Common myeloid progenitor, CD34-positive (primary cell): ENCODE measurements around the gene NTM.
"Not testable (repeated sequence)": the region's sequence is repeated elsewhere in the genome, so short reads cannot be mapped to it uniquely, and the experiment has no call there.

Experiments used
- CTCF ChIA-PET: fragments of 350-600 bp; sonication (Branson Sonifier 250); formaldehyde crosslinking; loops from one replicate; lab custom pipeline; 2021; ENCODE audit warnings: antibody characterized with exemption; lab: Charles Lee
- POLR2A ChIA-PET: fragments of 350-600 bp; sonication (Branson Sonifier 250); formaldehyde crosslinking; loops from one replicate; lab custom pipeline; 2021; ENCODE audit warnings: antibody characterized with exemption; lab: Charles Lee
- DNase-seq, 3 donors: peaks; one replicate each; pipeline versions ENCODE4 v3.0.0 to v3.0.0-alpha.2; 2013
- H3K27ac ChIP-seq, 2 experiments: 1 replicate in 1 of 2; 2 replicates in 1 of 2; pipeline ENCODE4 v1.7.0; 2013; ENCODE audit warnings: inconsistent platforms in 2 of 2, low read length in 2 of 2, mild to moderate bottlenecking in 2 of 2, low read depth in 1 of 2, moderate library complexity in 1 of 2; ENCODE audit not compliant: severe bottlenecking in 2 of 2, insufficient read depth in 1 of 2, poor library complexity in 1 of 2
- H3K27me3 ChIP-seq, 5 experiments: replicated peaks in 2 of 5; 1 replicate in 3 of 5; 2 replicates in 2 of 5; pipeline versions ENCODE4 v1.6.1 to v1.7.0; 2013; ENCODE audit warnings: low read length in 4 of 5, mild to moderate bottlenecking in 2 of 5, moderate library complexity in 2 of 5, inconsistent platforms in 1 of 5; ENCODE audit not compliant: insufficient read depth in 5 of 5, control insufficient read depth in 4 of 5
- H3K36me3 ChIP-seq, 4 experiments: 1 replicate in 2 of 4; 2 replicates in 2 of 4; pipeline versions ENCODE4 v1.6.1 to v1.7.0; 2013; ENCODE audit warnings: low read length in 3 of 4, control low read depth in 1 of 4, mild to moderate bottlenecking in 1 of 4; ENCODE audit not compliant: control insufficient read depth in 4 of 4, insufficient read depth in 4 of 4
- H3K4me1 ChIP-seq, 4 experiments: 1 replicate in 3 of 4; 2 replicates in 1 of 4; pipeline versions ENCODE4 v1.6.1 to v1.7.1; 2013; ENCODE audit warnings: low read length in 3 of 4, mild to moderate bottlenecking in 3 of 4, control low read depth in 1 of 4, inconsistent platforms in 1 of 4, moderate library complexity in 1 of 4; ENCODE audit not compliant: control insufficient read depth in 4 of 4, insufficient read depth in 4 of 4; ENCODE audit errors: control extremely low read depth in 1 of 4
- H3K4me3 ChIP-seq, 7 experiments: 1 replicate in 4 of 7; 2 replicates in 3 of 7; pipeline versions ENCODE4 v1.5.1 to v1.7.0; 2013; ENCODE audit warnings: mild to moderate bottlenecking in 7 of 7, low read length in 6 of 7, moderate library complexity in 6 of 7, inconsistent platforms in 2 of 7, low read depth in 2 of 7, control low read depth in 1 of 7; ENCODE audit not compliant: insufficient read depth in 4 of 7, control insufficient read depth in 1 of 7; ENCODE audit errors: extremely low read depth in 1 of 7
- H3K9me3 ChIP-seq, 5 experiments: 1 replicate in 4 of 5; 2 replicates in 1 of 5; pipeline versions ENCODE4 v1.6.1 to v1.7.1; 2013; ENCODE audit warnings: low read length in 4 of 5, mild to moderate bottlenecking in 2 of 5, inconsistent platforms in 1 of 5, low read depth in 1 of 5, moderate library complexity in 1 of 5; ENCODE audit not compliant: control insufficient read depth in 4 of 5, insufficient read depth in 2 of 5; ENCODE audit errors: control extremely low read depth in 1 of 5
- WGBS: methylation state at CpG from one replicate; pipeline ENCODE4 v1.1.5; 2013; ENCODE audit not compliant: insufficient coverage; 5-methylcytosine and 5-hydroxymethylcytosine counted together

The NTM gene

DNA sequence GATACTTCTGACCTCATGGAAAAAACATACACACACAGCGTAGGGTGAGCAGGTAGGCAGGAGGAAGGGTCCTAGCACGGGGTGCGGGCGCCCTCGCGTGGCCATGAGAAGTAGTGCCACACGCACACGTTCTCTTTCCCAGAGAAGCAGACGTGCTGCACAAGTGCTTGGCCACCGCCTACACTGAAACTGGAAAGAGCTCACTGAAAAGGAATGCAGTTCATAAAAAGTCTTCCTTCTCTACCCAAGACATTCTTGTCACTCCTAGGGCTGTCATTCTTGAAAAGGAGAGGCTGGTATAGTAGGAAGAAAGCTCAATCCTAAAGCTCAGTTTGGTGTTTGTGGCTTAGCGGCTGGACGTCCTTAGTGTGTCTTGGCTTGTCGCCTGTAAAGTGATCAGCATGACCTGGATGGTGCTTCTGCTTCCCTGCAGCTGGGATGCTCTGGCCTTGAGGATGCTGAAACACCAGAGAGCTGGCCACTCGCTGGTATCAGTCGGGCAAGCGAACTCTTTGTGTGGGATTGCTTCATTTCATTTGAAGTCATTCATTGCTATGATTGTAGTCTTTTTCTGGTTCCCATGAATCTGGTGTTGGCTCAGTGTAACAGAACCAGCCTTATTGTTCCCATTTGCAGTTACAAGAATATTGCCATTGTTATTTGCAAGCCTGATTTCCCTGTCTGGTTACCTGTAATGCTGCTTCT, 303.8 kb downstream of the NTM start:
- DNase-seq, result peak; percentile 50 to 70 (median 63)
- POLR2A ChIA-PET, result no interaction called here
- peaks cover 0 to 11% (median 2%) of the 10 kb centered on the region in 5 experiments for H3K27me3 ChIP-seq
- H3K4me1 ChIP-seq, result no peaks in the 10 kb centered on the region
- H3K36me3 ChIP-seq, result no peaks in the 10 kb centered on the region
- H3K4me3 ChIP-seq, result no peak overlapping the region
- WGBS, result 34% methylated on average over 14 of the region's 16 CpGs
- no peak overlapping the region for H3K27ac ChIP-seq
- CTCF ChIA-PET, result interaction anchor here (0.6 to 6.7 kb wide), 19 partner anchors 8 to 609 kb away, joined by 3 to 136 read pairs (median 4); no protein-coding TSS in a partner anchor
- no peaks in the 10 kb centered on the region for H3K9me3 ChIP-seq

DNA sequence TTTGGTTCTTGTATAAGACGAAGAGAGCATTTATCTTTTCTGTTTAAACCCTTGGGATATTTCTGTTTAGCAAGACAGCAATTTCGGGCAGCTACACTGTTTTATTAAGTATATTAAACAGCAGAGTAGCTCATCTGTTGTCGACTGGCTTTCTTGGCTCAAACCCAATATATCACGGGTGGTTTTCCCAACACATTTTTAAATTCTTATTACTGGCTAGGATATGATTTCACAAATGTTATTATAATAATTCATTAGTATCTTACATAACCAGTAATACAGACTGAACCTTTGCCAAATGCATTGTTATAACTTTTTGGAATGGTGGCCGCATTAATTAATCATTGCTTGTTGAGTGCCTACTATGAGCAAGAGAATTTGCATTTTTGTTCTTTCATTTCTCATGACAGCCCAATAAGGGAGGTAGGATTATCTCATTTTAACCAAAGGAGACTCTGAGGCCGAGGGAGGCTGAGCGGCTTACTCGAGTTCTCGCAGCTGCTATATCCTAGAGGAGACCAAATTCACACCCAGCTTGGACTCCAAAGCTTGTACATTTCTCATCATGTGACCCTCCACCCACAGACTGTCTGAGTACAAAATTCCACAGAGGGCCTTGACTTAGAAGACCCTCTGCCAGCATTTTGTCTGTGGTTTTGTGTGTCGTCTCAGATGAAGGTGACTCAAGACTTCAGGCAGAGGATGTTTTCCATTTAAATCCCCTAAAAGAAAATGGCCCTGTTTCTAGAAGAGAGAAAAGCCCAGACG, 304.9 kb downstream of the NTM start:
- POLR2A ChIA-PET, result no interaction called here
- Histone ChIP-seq H3K9me3 (no peaks in the 10 kb centered on the region), H3K27me3 (peaks cover 0 to 13% (median 2%) of the 10 kb centered on the region in 5 experiments), H3K27ac (no peak overlapping the region), H3K36me3 (no peaks in the 10 kb centered on the region), H3K4me1 (no peaks in the 10 kb centered on the region), H3K4me3 (no peak overlapping the region)
- CTCF ChIA-PET, result interaction anchor here (0.6 to 6.7 kb wide), 11 partner anchors 7 to 757 kb away, joined by 3 to 136 read pairs (median 9); no protein-coding TSS in a partner anchor
- no peak for DNase-seq
- WGBS, result 95% methylated on average over 8 of the region's 11 CpGs

DNA sequence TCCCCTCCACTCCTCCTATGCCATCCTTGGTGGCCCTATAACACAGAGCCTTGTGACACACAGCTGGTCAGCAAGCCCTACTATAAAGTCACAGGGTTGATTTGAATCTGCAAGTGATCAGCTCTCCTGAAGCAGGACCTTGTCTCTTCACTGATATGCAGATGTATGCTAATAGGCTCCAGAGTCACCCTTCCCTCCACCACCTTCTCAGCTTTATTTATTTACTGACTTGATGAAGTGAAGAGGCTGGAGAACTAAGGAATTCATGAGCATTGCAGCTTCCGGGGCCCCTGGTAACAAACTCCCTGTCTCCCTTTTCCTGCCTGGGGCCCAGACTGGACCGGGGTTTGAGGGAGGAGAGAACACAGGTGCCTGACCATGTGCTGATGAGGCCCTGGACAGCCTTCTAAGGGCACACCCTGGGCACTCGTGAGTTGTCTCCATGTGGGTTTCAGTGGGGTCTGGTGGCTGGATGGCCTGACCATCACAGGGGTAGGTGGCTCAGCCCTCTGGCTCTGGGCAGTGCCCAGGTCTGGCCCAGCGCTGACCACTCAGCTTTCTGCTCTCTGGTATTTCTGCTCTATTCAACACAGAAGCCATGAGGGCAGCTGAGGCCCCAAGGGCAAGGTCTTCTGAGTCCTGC, 307.5 kb downstream of the NTM start:
- no peak overlapping the region for H3K27ac ChIP-seq
- DNase-seq, result no peak
- H3K27me3 ChIP-seq, result peaks cover 0 to 14% (median 2%) of the 10 kb centered on the region in 5 experiments
- H3K36me3 ChIP-seq, result no peaks in the 10 kb centered on the region
- H3K4me3 ChIP-seq, result no peak overlapping the region
- ChIA-PET CTCF (interaction anchor here (1.2 to 6.7 kb wide), 7 partner anchors 9 to 96 kb away, joined by 3 to 136 read pairs (median 6); no protein-coding TSS in a partner anchor), POLR2A (no interaction called here)
- H3K9me3 ChIP-seq, result no peaks in the 10 kb centered on the region
- no peaks in the 10 kb centered on the region for H3K4me1 ChIP-seq
- 63% methylated on average over 3 of the region's 4 CpGs for WGBS

GRCh38 chr11:131678658-131679340, 308.4 kb downstream of the NTM start:
- POLR2A ChIA-PET, result no interaction called here
- no peak overlapping the region for H3K27ac ChIP-seq
- 87% methylated on average over 10 of the region's 13 CpGs for WGBS
- no peak overlapping the region for H3K4me3 ChIP-seq
- DNase-seq, result no peak
- H3K9me3 ChIP-seq, result no peaks in the 10 kb centered on the region
- H3K27me3 ChIP-seq, result peaks cover 0 to 17% (median 8%) of the 10 kb centered on the region in 5 experiments
- no peaks in the 10 kb centered on the region for H3K4me1 ChIP-seq
- CTCF ChIA-PET, result interaction anchor here (1.2 to 6.7 kb wide), 6 partner anchors 10 to 97 kb away, joined by 3 to 136 read pairs (median 6); no protein-coding TSS in a partner anchor
- no peaks in the 10 kb centered on the region for H3K36me3 ChIP-seq

DNA sequence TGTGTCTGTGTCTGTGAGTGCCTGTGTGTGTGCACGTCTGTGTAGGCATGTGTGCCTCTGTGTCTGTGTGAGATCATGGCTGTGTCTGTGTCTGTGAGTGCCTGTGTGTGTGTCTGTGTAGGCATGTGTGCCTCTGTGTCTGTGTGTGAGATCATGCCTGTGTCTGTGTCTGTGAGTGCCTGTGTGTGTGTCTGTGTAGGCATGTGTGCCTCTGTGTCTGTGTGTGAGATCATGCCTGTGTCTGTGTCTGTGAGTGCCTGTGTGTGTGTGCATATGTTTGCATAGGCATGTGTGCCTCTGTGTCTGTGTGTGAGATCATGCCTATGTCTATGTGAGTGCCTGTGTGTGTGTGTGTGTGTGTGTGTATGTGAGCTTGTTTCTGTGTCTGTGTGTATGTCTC, 310.0 kb downstream of the NTM start:
- POLR2A ChIA-PET, CTCF ChIA-PET, H3K9me3 ChIP-seq, H3K4me1 ChIP-seq, H3K36me3 ChIP-seq, H3K4me3 ChIP-seq, DNase-seq, H3K27ac ChIP-seq: not testable (repeated sequence)
- peaks cover 0 to 13% (median 8%) of the 10 kb centered on the region in 5 experiments for H3K27me3 ChIP-seq
- WGBS, result no CpG with 5 or more reads among the region's 1 CpG

GRCh38 chr11:131681920-131682319, 311.5 kb downstream of the NTM start:
- Histone ChIP-seq H3K4me3 (no peak overlapping the region), H3K27ac (no peak overlapping the region), H3K9me3 (no peaks in the 10 kb centered on the region), H3K36me3 (no peaks in the 10 kb centered on the region), H3K27me3 (peaks cover 0 to 12% (median 6%) of the 10 kb centered on the region in 5 experiments), H3K4me1 (no peaks in the 10 kb centered on the region)
- CTCF ChIA-PET, result interaction anchor here (1.0 to 1.8 kb wide), 3 partner anchors 7 to 13 kb away, joined by 3 to 6 read pairs (median 5); no protein-coding TSS in a partner anchor
- no peak for DNase-seq
- 84% methylated on average over 9 of the region's 9 CpGs for WGBS
- POLR2A ChIA-PET, result no interaction called here
